EH (cell line): ENCODE data around the gene VGLL4.

Experiments used
- DNase-seq: peaks from one replicate; pipeline ENCODE4 v3.0.0-alpha.2; 2015; ENCODE audit warnings: low read depth

VGLL4 gene

GRCh38 chr3:11627612-11628011, 16.1 kb downstream of the VGLL4 start:
- DNase-seq = no peak

GRCh38 chr3:11626084-11626463, 17.6 kb downstream of the VGLL4 start:
- DNase-seq = peak; percentile 12

- no peak for DNase-seq
Measured at GRCh38 chr3:11625376-11626083, 18.2 kb downstream of the VGLL4 start.

- DNase-seq = no peak
Measured at GRCh38 chr3:11624704-11625375, 18.9 kb downstream of the VGLL4 start.

- DNase-seq = peak; percentile 32
Measured at GRCh38 chr3:11624161-11624560, 19.6 kb downstream of the VGLL4 start.

- DNase-seq = no peak
Measured at GRCh38 chr3:11622586-11623550, 20.8 kb downstream of the VGLL4 start.

- DNase-seq = no peak
Measured at GRCh38 chr3:11621077-11621476, 22.6 kb downstream of the VGLL4 start.

GRCh38 chr3:11619946-11620652, 23.6 kb downstream of the VGLL4 start:
- DNase-seq = no peak

- DNase-seq = no peak
Measured at GRCh38 chr3:11619461-11619860, 24.3 kb downstream of the VGLL4 start.

- no peak for DNase-seq
Measured at GRCh38 chr3:11618904-11619303, 24.8 kb downstream of the VGLL4 start.

GRCh38 chr3:11616551-11616950, 27.2 kb downstream of the VGLL4 start:
- DNase-seq = peak; percentile 66

GRCh38 chr3:11613851-11614487, 29.7 kb downstream of the VGLL4 start:
- DNase-seq = peak; percentile 25

- DNase-seq = no peak
Measured at GRCh38 chr3:11613319-11613718, 30.4 kb downstream of the VGLL4 start.

GRCh38 chr3:11612515-11613188, 31.1 kb downstream of the VGLL4 start:
- DNase-seq = peak; percentile 61

GRCh38 chr3:11611341-11611799, 32.3 kb downstream of the VGLL4 start:
- no peak for DNase-seq

GRCh38 chr3:11610700-11611275, 32.9 kb downstream of the VGLL4 start:
- DNase-seq = no peak

GRCh38 chr3:11610044-11610671, 33.6 kb downstream of the VGLL4 start:
- DNase-seq = no peak

- no peak for DNase-seq
Measured at GRCh38 chr3:11609481-11609880, 34.2 kb downstream of the VGLL4 start.

- no peak for DNase-seq
Measured at GRCh38 chr3:11607816-11608215, 35.9 kb downstream of the VGLL4 start.

- DNase-seq = no peak
Measured at GRCh38 chr3:11606865-11607440, 36.8 kb downstream of the VGLL4 start.
